ENCODE data around the gene GSAP.

GSAP gene

DNA sequence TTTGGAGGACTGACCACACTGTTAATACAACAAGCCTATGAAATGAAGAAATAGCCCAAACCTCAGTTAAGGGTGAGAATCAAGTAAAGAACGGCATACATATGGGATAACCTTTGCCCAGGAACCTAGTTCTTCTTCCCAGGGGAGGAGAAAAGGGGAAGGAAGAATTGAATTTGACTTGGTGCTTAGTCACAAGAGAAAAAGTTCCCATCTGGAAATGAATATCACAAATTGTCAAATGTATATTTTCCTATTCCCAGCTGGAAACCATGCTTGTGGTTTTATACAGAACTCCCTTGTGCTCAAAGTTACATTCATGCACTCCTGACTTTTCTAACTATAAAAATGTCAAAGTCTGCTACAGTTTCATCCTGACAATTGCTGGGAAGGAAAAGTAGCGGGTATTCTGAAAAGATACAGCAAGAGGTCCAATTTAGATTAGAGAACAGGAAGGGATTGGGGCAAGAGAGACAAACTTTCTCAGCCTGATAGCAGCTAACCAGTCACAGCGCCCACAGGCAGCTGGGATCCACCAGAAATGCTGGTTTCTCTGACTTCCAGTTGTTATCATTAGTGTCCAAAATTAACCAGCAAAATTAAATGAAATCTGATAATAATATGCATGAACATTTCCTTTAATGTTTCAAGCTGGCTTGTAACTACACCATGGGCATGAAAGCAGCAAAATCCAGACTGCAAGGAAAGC is 18.6 kb upstream of the GSAP start:
- DNase-seq: peak; percentile 31 to 36

DNA sequence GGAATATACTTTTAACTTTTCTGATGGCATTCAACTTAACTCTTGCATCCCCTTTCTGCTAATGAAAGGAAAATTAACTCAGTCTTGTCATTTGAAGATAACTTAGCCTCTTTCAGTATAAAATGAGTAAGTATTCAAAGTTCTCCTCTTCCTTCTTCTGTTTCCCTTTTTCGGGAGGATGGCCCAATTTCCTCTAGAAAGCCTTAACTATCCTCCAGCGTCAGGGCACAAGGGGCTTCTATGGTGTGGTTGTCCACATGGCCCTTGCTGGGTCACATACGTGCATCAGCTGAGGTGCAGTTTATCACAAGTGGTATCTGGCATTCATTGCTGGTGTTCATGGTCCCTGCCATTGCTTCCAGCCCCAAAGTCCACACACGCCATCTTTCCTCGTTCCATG is 17.8 kb upstream of the GSAP start:
- peak; percentile 67 to 69 for DNase-seq

DNA sequence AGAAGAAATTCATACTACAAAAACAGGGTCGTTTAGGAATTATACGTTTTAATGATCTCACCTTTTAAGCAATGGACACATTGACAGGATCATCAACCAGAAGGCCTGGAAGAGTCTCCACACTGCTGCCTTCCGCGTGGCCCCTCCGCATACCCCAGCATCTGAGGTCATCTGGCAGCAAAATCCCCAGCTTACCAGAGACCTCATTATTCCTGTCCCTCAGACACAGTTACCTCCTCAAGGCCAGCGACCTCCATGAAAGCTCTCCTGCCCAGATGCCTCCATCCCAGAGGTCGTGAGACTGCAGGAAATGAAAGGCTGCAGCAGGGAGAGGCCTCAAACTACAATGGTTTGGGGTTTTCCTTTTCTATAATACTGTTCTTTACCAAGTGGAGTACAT is 14.8 kb upstream of the GSAP start:
- no peak for DNase-seq

DNA sequence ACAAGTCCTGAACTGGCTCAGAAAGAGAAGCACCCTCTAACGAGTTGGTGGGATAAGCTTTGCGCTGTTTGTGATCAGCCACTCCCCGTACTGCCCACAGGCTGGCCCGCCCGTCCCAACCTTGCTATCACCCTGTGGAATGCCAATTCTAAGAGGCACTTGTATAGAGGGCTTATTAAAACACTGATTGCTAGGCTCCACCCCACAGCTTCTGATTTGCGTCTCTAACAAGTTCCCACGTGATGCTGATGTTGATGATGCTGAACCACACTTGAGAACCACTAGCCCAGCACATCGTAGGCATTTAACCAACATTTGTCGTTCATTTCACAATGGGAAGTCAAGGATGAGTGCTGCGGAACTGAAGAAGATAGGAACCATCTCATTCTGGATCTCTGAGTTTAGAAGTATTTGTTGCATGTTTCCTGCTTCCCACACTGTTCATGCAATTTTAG is 12.7 kb upstream of the GSAP start:
- DNase-seq: peak; percentile 96 to 98

DNA sequence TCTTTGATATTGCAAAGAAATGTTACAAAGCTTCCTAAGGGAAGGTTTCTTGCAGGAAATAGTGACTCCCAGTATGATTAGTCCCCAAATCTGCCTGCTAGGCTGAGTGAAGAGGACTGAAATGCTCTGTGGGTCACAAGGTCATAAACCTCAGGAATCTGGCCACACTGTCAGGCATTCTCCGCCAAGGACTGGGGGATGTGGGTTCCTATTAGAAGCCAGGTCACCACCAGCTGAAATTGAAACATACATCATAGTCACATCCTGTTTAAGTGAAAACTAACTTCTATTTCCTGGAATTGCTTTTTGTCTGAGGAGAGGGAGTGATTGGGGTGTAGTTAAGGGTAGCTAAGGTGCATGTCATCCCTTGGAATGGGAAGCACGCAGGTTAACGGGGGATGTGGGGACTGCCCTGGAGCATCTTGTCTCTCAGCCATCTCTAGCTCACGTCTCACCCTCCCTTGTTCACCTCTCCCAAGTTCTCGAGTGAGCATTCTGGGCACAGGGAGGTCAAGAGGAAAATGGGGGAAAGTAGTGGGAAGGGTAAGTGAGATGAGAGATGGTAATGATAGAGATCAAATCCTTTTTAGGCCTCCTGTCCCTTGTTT is 12.0 kb upstream of the GSAP start:
- peak; percentile 77 to 90 for DNase-seq

DNA sequence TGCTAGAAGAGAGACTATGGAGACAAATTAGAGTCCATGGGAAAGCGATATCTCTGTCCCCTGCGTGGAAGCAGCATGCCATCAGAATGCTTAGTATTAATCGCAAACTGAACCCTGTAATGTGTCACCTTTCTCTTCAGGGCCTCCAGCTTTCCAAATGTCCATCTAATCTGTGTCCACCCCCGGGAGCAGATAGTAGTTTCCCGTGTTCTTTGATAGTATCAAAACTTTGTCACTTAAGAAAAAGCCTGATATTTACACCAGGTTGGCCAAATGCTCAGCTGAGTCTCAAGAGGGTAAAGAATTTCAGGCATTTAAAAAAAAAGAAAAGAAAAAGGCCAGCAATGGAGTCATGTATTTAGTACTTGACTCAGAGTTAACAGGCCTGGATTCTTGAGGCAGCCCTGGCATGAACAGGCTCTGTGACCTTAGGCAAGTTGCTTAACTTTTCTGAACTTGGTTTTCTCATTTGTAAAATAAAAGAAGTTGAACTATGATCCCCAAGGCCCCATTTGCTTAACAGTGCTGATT is 10.4 kb upstream of the GSAP start:
- DNase-seq: peak; percentile 36 to 49

DNA sequence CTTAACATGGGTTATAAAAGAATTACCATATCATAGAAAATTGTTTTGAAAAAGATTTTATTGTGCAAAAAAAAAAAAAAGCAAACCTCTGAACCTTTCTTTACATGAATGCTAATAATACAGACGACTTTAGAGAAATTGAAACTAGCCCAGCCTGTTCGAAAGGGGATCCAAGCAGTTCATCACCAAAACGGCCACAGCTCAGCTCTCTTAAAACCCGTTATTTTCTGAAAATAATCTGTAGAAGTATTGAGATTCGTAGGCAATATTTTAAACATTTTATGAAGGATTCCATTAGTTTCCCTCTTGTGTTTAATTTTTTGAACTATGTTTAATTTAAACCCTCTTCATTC is 9.9 kb upstream of the GSAP start:
- peak in 1 of 2 donors; percentile 25 for DNase-seq

DNA sequence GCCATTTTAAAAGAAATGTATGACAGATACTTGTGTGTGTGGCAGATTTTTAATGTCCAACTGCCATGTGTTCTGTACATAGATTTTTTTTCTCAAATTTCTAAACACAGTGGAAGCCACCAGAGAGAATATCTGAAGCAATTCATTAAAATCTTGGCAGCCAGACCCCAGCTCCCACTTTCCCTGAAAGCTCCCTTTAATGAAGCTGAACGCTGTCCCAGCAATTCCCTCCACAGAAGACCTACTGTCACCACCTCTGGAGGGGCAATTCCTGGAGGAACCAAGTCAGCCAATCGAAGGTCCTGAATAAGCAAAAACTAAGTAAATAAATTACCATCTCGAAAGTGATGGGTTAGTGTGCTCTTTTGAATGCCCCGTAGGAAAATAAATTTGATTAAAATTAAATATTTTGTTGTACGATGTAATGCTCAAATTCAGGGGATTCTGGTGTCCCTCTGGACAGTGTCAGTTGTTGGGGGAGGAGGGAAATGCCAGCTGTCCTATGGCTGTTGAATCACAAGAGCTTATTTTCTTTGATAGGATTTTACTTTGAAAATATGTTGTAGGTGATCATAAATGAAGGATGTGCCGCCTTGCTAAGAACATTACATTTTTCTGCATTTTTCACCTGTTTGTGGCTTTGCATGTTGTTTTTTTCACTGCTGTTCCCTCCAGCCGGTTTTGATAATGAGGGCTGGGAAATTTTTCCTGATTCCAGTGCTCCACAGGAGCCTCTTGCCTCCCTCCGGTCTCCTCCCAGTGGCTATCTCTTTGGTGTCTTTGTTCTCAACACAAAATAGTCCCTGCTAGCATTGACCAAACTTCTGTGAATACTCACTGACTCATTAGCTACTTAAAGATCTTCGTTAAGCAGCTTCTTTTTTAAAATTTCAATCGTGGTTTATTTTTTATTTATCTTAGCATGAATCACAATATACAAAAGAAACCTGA is 9.2 kb upstream of the GSAP start:
- no peak for DNase-seq

DNA sequence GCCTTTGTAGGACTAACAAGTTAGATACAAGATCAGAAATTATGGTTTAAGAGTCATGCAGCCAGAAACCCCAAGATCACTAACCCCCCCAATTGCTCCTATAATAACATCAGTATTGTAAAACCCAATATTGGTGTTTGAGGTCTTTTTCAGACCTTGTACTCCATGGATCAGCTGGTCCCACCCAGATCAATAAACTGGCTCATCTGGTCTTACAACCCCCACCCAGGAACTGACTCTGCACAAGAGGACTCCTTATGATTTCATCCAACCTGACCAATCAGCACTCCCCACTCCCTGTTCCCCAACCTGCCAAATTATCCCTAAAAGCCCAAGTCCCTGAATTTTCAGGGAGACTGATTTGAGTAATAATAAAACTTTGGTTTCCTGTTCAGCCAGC is 6.4 kb upstream of the GSAP start:
- DNase-seq: no peak

DNA sequence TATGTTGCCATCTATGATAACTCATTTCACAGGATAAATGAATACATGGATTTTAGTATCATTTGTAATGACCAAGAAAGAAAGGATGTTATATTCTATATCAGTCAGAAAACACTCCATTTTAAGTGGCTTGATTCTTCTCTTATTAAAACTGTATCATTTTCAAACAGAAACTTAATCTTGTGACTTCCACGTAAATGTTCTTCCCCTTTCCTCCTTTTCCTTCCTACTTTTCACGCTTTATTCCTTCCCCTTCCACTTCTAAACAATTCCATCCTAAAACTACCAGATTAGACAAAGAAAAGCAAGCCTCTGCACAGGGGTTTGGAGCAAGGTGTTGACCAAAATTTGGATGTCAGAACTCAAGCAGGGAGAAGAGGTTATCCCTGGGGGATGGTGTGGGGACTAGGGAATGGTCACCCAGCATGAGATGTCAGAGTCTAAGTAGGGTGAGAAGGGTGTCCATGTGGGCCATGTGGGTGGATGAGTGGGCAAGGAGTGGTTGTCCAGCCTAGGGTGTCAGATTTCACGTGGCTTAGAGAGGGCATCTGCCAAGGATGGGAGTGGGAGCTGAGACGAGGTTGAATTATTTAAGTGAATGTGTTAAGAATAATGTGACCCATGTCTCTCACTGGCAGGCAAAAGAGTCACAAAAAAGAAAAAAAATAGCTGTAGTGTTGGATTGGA is 5.0 kb upstream of the GSAP start:
- peak; percentile 59 to 70 for DNase-seq

DNA sequence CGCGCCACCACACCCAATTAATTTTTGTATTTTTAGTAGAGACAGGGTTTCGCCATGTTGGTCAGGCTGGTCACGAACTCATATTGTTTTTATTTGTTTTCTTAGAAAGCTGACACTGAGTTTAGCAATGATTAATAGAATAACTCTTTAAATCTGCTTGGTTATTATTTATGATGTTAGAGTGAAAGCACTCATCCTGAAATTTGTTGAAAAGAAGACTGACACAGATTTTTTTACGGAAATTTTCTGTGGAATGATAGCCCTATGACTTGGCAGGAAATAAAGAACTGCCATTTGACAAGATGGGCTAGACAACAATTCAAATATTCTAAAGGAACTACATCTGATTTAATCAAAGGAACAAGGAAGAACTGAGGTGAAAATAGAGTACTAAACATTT is 4.3 kb upstream of the GSAP start:
- no peak for DNase-seq

DNA sequence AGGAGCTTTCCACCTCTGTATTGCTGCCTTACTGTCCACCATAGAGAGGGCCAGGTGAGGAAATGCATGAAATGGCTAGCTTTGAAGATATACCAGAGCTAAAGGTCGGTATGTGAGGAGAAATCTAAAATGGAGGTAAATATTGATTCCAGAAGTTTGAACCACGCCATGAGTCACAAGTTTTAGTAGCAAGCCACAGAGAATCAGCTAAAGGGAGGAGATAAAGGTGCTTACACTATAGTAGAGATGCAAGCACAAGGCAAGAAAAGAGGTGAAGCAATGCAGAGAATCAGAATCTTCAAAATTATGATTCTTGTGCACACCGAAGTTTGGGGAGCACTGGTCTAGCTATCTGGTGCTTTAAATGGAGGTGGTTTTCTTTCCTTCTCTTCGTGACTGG is 3.0 kb upstream of the GSAP start:
- DNase-seq: no peak

DNA sequence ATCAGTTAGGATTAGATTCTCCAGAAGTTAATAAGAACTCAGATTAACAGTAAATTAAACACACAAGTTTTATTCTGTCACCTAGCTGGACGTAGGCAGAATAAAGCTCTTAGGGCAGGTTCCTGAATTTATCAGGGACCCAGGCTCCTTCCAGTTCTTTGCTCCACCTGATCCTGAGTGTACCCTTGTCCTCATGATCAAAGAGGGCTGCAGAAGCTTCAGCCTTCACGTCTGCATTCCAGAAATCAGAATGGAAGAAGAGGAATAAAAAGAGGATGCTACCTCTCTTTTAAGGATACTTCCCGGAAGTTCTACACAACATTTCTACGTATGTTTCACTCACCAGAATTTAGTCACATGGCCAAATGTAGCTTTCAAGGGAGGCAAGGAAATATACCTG is 1.7 kb upstream of the GSAP start:
- DNase-seq: no peak

DNA sequence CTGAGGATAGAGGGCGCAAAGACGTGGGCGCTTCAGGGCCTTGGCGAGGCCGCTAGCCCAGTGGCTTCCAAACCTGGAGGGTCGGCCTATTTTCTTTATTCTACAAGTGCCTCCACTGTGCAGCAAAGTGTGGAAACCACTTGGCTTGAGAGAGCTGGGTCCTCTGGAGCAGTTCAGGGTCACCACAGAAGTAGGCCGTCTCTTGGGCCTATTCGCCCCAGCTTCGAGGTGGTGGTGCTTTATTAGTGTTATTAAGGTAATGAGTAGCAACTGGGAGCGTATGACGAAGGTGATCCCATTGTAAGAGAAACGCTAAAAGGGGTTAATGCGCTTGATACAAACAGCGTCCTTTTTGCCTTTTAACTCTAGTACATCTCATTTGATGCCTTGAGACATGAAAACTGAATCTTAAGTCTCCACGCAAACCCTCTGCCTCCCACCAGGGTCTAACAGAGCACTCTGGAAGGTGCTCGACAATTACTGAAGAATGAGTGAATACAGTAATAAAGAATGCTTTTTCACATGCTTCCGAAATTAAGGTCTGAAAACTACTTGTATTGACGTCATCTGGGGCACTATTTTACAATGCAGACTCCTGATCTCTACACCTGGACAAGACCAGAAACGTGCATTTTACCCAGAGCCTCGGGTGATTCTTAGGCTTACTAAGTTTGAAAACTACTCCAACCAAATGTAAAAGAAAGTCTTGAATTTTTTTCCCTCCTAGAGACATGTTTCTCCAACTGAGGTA is 647 bp upstream of the GSAP start:
- no peak for DNase-seq

DNA sequence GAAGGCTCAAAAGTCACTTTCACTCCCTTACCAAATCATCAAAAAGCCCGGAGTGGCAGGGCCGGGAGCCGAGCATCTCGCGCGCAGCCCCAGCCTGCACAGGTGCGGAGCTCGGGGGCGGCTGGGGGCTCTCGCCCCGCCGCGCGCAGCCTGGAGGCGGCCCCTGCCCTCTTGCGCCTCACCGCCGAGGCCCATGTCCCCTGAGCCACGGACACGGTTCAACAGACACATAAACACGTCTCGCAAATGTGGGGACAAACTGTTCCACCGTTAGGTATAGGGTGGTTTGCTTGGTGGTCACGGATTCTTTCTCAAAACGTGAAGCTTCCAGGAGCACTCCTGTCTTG is 700 bp downstream of the GSAP start:
- DNase-seq: peak in 1 of 2 donors; percentile 35

DNA sequence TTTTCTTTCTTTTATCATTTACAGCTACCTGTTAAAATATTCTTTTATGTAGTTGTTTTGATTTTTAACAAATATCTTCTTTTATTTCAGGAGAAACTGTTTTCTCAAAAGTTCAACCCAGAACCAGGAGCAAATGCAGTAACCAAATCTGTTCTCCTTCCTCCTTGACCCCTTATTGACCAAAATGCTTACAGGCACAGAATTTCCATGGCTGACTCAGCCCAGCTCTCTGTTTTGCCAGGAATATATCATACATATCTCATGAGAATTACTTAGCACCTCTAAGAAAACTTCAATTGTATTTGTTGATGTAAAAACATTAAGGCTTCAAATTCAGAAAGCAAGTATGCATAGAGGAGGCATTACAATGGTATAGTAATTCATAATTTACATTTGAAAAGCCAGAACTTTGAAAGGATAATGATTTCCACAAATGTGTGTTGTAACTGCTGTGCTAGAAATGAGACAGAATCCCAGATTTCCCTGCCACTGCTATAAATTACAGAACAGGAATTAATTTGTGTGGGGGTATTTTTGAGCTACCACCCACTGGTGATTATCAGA is 2.2 kb downstream of the GSAP start:
- DNase-seq: peak; percentile 64 to 76

DNA sequence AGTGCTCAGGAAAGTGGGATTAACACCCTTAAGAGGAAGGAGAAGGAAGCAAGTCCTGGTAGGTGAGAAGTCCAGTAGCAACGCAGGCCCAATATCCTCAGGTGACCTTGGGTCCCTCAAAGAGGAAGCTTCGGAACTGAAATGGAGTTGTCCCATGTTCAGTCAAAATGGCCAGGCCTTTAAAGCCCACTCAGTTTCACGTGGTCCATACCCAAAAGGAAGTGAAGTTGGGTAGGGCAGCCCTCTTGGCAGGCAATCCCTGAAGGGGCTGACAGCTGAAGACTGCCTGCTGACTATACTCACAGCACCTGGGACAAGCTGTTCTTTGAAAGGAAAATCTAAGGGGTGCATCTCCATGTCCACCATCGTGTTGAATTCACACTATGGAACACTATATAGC is 3.0 kb downstream of the GSAP start:
- DNase-seq: peak; percentile 85 to 96

DNA sequence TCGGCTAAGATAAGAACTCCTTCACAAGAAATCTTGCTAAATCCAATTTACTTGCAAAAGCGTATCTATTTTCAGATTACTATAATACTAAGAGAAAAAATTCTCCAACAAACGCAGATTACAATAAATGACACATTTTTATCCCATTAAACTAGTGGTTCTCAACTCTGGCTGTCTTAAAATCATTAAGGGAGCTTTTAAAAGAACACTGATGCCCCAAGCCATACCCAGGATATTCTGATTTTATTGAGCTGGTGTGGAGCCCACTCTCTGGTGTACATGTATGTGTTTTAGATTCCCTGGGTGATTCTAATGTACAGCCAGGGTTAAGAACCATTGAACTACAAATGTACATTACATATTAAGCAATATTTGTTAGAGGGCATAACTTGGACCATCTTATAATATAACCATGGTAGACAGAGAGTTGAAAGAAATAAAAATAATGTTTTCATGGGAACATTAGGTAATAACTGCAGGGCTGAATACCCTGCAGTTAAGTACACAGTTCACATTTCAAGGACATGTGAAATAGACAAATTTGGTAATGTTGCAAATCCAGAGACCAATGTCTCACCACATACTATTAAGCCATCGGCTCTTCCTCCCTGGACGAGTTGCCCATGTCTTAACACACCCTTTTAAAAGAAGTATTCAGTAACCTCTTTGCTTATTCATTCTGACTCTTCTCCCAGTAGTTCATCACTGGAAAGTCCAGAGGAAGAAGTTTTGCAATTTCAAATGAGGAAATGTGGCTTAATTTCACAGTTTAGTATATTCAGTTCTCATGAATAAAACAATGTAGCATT is 6.2 kb downstream of the GSAP start:
- DNase-seq: peak; percentile 95 to 99

DNA sequence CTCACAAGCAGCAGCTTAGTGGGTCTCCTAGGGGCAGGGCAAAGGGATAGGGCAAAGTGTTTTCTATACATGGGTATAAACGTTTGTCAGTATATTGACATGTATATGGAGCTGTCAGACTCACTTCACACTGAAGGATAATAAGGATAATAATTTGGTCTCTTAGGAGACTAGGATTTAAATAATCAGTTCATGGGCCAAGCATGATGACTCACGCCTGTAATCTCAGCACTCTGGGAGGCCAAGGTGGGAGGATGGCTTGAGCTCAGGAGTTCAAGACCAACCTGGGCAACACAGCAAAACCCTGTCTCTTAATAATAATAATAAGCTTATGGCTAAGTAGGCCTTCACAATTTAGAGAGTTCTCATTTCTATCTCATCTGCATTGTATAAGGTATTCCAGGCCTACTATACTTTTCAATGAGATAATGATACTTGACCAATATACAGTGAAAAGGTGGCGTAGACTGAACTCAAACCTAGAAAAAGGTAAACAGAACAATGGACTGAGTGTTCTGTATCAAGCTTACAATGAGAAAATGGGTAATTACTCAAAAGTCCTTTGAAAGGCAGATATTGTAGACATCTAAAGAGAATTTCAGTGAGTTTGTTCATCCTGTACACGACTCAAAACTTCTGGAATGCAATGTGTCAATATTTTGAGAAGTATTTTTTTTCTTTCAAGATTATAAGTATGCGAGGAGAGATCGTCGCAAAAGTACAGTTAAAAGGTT is 7.0 kb downstream of the GSAP start:
- DNase-seq: no peak

DNA sequence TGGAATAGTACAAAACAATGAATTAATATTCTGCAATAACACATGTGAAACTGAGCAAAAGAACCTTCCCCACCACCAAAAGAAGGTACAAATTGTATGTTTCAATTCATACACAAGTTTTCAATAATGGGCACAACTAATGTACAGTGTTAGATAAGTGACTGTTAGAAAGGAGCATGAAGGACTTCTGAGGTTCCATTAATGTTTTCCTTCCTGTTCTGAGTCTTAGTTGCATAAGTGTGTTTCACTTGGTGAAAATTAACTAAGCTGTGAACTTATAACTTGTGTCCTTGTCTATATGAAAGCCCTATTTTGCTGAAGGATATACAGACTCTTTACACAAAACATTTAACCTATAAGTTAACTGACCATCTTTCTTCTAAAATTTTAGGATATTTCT is 8.2 kb downstream of the GSAP start:
- peak in 1 of 2 donors; percentile 59 for DNase-seq

Data from inflammatory macrophage (primary cell).